Liver (tissue), 3 donors: Measurements from ENCODE around the gene GGA1.

ENCODE experiments used
- GABPA ChIP-seq, 2 donors: IDR thresholded peaks in 1 of 2; conservative IDR thresholded peaks in 1 of 2; 2 replicates each; pipeline ENCODE4 v1.6.1; 2016; ENCODE audit warnings: antibody characterized with exemption in 2 of 2, mild to moderate bottlenecking in 1 of 2, moderate library complexity in 1 of 2
- RAD21 ChIP-seq, 2 donors: IDR thresholded peaks; 2 replicates each; pipeline ENCODE4 v1.6.1; 2016; ENCODE audit warnings: antibody characterized with exemption in 2 of 2, mild to moderate bottlenecking in 2 of 2
- RXRA ChIP-seq, 2 donors: IDR thresholded peaks; 2 replicates each; pipeline ENCODE4 v1.6.1; 2017 to 2018; ENCODE audit warnings: antibody characterized with exemption in 2 of 2, mild to moderate bottlenecking in 1 of 2
- SP1 ChIP-seq: IDR thresholded peaks from 2 replicates; pipeline ENCODE4 v1.6.1; 2018; ENCODE audit warnings: antibody characterized with exemption, mild to moderate bottlenecking
- TAF1 ChIP-seq: conservative IDR thresholded peaks from 2 replicates; pipeline ENCODE4 v1.6.1; 2016; ENCODE audit warnings: antibody characterized with exemption, mild to moderate bottlenecking
- YY1 ChIP-seq: IDR thresholded peaks from 2 replicates; pipeline ENCODE4 v1.6.1; 2016; ENCODE audit warnings: antibody characterized with exemption, mild to moderate bottlenecking
- TF ChIP-seq, protein P1 (sequence below): fragments of 150-350 bp; IDR thresholded peaks from 2 replicates; pipeline ENCODE4 v1.5.1; 2017; ENCODE audit warnings: improper control_type of control experiment, low read depth, low read length; ENCODE audit not compliant: missing input control
- TF ChIP-seq, protein P2 (sequence below): IDR thresholded peaks from 2 replicates; pipeline ENCODE4 v1.6.1; 2016; ENCODE audit warnings: antibody characterized with exemption, mild to moderate bottlenecking
- TF ChIP-seq, protein P3 (sequence below): IDR thresholded peaks from 2 replicates; pipeline ENCODE4 v1.6.1; 2016; ENCODE audit warnings: antibody characterized with exemption
- TF ChIP-seq, protein P4 (sequence below): IDR thresholded peaks from 2 replicates; pipeline ENCODE4 v1.6.1; 2016; ENCODE audit warnings: antibody characterized with exemption
- donor health status: healthy.
- donor health status: healthy.

DNA sequence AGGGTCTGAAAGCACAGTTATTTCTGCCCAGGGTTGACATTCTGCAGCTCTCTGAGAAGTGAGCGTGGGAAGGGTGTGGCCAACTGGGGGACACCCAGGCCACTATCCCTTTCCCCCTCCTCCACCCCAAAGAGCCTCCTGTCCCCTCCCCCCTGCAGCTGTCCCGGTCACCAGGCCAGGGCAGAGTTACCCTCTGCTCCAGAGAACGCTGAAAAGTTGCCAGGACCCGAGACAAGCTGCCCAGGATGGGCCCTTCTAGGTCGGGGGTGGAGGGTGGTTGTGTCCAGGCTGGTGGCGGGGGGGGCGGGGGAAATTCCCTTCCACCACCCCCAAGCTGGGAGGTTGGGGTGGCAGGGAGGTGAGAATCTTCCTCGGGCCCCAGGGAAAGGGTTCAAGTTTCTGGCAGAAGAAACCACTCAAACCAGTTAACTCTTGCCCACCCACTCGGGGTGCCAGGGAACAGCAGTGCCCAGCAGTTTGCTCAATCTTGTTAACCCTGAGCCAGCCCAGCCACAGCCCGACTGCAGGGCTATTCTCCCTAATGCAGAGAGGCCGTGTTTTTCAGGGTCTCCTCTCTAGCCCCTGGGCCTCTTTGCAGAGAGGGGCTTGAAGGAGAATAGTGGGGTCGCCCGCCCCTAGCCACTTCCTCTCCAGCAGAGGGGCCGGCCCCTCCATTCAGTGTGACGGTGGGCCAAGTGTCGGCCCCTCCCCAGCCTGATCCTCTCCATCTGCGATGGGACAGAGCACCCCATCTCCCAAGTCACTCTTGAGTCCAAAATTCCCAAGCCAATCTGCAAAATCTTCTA is 67.5 kb downstream of the GGA1 start:
- no peak for TF ChIP-seq GABPA (IDR thresholded peaks at IDR 0.05 in 1 of 2, conservative IDR thresholded peaks at IDR 0.05 in 1 of 2)
- TF ChIP-seq, protein P1, sequence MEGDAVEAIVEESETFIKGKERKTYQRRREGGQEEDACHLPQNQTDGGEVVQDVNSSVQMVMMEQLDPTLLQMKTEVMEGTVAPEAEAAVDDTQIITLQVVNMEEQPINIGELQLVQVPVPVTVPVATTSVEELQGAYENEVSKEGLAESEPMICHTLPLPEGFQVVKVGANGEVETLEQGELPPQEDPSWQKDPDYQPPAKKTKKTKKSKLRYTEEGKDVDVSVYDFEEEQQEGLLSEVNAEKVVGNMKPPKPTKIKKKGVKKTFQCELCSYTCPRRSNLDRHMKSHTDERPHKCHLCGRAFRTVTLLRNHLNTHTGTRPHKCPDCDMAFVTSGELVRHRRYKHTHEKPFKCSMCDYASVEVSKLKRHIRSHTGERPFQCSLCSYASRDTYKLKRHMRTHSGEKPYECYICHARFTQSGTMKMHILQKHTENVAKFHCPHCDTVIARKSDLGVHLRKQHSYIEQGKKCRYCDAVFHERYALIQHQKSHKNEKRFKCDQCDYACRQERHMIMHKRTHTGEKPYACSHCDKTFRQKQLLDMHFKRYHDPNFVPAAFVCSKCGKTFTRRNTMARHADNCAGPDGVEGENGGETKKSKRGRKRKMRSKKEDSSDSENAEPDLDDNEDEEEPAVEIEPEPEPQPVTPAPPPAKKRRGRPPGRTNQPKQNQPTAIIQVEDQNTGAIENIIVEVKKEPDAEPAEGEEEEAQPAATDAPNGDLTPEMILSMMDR = no peak
- no peak for TF ChIP-seq RAD21 (IDR thresholded peaks at IDR 0.05)
- TF ChIP-seq SP1 = no peak
- no peak for TF ChIP-seq YY1
- no peak for TF ChIP-seq TAF1
- TF ChIP-seq, protein P2, sequence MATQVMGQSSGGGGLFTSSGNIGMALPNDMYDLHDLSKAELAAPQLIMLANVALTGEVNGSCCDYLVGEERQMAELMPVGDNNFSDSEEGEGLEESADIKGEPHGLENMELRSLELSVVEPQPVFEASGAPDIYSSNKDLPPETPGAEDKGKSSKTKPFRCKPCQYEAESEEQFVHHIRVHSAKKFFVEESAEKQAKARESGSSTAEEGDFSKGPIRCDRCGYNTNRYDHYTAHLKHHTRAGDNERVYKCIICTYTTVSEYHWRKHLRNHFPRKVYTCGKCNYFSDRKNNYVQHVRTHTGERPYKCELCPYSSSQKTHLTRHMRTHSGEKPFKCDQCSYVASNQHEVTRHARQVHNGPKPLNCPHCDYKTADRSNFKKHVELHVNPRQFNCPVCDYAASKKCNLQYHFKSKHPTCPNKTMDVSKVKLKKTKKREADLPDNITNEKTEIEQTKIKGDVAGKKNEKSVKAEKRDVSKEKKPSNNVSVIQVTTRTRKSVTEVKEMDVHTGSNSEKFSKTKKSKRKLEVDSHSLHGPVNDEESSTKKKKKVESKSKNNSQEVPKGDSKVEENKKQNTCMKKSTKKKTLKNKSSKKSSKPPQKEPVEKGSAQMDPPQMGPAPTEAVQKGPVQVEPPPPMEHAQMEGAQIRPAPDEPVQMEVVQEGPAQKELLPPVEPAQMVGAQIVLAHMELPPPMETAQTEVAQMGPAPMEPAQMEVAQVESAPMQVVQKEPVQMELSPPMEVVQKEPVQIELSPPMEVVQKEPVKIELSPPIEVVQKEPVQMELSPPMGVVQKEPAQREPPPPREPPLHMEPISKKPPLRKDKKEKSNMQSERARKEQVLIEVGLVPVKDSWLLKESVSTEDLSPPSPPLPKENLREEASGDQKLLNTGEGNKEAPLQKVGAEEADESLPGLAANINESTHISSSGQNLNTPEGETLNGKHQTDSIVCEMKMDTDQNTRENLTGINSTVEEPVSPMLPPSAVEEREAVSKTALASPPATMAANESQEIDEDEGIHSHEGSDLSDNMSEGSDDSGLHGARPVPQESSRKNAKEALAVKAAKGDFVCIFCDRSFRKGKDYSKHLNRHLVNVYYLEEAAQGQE = no peak
- TF ChIP-seq, protein P3, sequence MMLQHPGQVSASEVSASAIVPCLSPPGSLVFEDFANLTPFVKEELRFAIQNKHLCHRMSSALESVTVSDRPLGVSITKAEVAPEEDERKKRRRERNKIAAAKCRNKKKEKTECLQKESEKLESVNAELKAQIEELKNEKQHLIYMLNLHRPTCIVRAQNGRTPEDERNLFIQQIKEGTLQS = no peak
- peak; percentile 39 to 43 for TF ChIP-seq RXRA (IDR thresholded peaks at IDR 0.05)
- TF ChIP-seq, protein P4, sequence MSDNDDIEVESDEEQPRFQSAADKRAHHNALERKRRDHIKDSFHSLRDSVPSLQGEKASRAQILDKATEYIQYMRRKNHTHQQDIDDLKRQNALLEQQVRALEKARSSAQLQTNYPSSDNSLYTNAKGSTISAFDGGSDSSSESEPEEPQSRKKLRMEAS = no peak
